Heart left ventricle (tissue), 13 donors: ENCODE measurements around the gene UTS2.

ENCODE experiments used
- CTCF ChIP-seq, 12 donors: fragments of 200-600 bp; sonication (generic) in 4 of 12; IDR thresholded peaks; one replicate each; pipeline versions ENCODE4 v1.5.0 to v1.8.0; 2018 to 2022; ENCODE audit warnings: antibody characterized with exemption in 12 of 12, mild to moderate bottlenecking in 5 of 12
- POLR2A ChIP-seq, 2 donors: fragments of 450-650 bp; IDR thresholded peaks; one replicate each; pipeline ENCODE4 v1.6.1; 2017; ENCODE audit warnings: antibody characterized with exemption in 2 of 2, mild to moderate bottlenecking in 2 of 2, moderate library complexity in 2 of 2
- donor health status: ischemic (EF 13 %, LVEDD 7.1; RV severe dilation, severe dysfunction).
- donor health status: DM: no; HTN: yes; CAD: no.
- donor health status: DM: no; HTN: no; CAD: no.
- donor health status: ischemic (EF 25% LVEDD 6.9; RV normal size, moderate dysfunction).
- donor health status: ischemic (EF 25% LVEDD 5.7; RV mildly dilated, moderate dysfunction).
- donor health status: ischemic (EF 35%, LVEDD 5.7; RV mildly dilated, moderate dysfunction).
- donor health status: nonischemic (EF 11% LVEDD 7.7; RV severe dilation, severe dysfunction).
- donor health status: DM: yes; HTN: yes; CAD: no.
- donor health status: PGD.
- donor health status: ischemic (EF 29% LVEDD 5.4; RV normal size, mild dysfunction).
- donor health status: nonischemic (EF 23%, LVEDD 6.1; RV moderate dilation, normal function).

GRCh38 chr1:7888248-7889081 is 35.6 kb upstream of the UTS2 start:
- TF ChIP-seq CTCF (IDR thresholded peaks at IDR 0.05) = no peak
- no peak for TF ChIP-seq POLR2A (IDR thresholded peaks at IDR 0.05)
